Osteocyte (in vitro differentiated cells): ENCODE results near the gene CTIF. TPM values are rescaled to one million over a fixed set of nuclear protein-coding genes. Genes with fewer than 3 reads are reported as not detected.

Source experiments
- DNase-seq: peaks from one replicate; pipeline ENCODE4 v3.0.0; 2021; ENCODE audit warnings: mixed read lengths; ENCODE audit not compliant: unreplicated experiment; ENCODE audit errors: extremely low spot score
- H3K27ac Mint-ChIP-seq: one replicate; pipeline ENCODE4 v1.8.0; 2021; ENCODE audit warnings: mild to moderate bottlenecking, mixed read lengths; ENCODE audit not compliant: unreplicated experiment
- H3K27me3 Mint-ChIP-seq: one replicate; pipeline ENCODE4 v1.8.0; 2021; ENCODE audit warnings: mixed read lengths; ENCODE audit not compliant: unreplicated experiment
- H3K36me3 Mint-ChIP-seq: one replicate; pipeline ENCODE4 v1.8.0; 2021; ENCODE audit warnings: mixed read lengths; ENCODE audit not compliant: unreplicated experiment
- H3K4me1 Mint-ChIP-seq: one replicate; pipeline ENCODE4 v1.8.0; 2021; ENCODE audit warnings: mixed read lengths; ENCODE audit not compliant: unreplicated experiment
- H3K4me3 Mint-ChIP-seq: one replicate; pipeline ENCODE4 v1.8.0; 2021; ENCODE audit warnings: mild to moderate bottlenecking, moderate library complexity, mixed read lengths; ENCODE audit not compliant: unreplicated experiment
- H3K9me3 Mint-ChIP-seq: one replicate; pipeline ENCODE4 v1.8.0; 2021; ENCODE audit warnings: mixed read lengths; ENCODE audit not compliant: unreplicated experiment
- CTCF ChIP-seq: fragments of 200-600 bp; sonication (generic); IDR thresholded peaks from 2 replicates; pipeline ENCODE4 v1.5.0; 2021; ENCODE audit warnings: antibody characterized with exemption, mild to moderate bottlenecking, moderate library complexity
- total RNA-seq: library from RNA; stranded (reverse); gene quantifications from 2 replicates; pipeline ENCODE4 v1.2.1, GENCODE V29; 2021

The CTIF gene
- total RNA-seq, 1 donor from 2014 or later: 172 TPM

GRCh38 chr18:48574667-48575300 is 36.0 kb downstream of the CTIF start:
- no peak overlapping the region for H3K4me3 Mint-ChIP-seq
- DNase-seq: no peak
- TF ChIP-seq CTCF: no peak
- no peaks in the 10 kb centered on the region for H3K27me3 Mint-ChIP-seq
- H3K9me3 Mint-ChIP-seq: peaks cover 4% of the 10 kb centered on the region
- peaks cover 17% of the 10 kb centered on the region for H3K36me3 Mint-ChIP-seq
- H3K4me1 Mint-ChIP-seq: peaks cover 80% of the 10 kb centered on the region
- peak overlapping the region; percentile 93 for H3K27ac Mint-ChIP-seq

- H3K9me3 Mint-ChIP-seq: peaks cover 4% of the 10 kb centered on the region
- no peak for DNase-seq
- TF ChIP-seq CTCF: no peak
- no peaks in the 10 kb centered on the region for H3K27me3 Mint-ChIP-seq
- H3K36me3 Mint-ChIP-seq: peaks cover 21% of the 10 kb centered on the region
- H3K4me3 Mint-ChIP-seq: no peak overlapping the region
- peak overlapping the region; percentile 93 for H3K27ac Mint-ChIP-seq
- H3K4me1 Mint-ChIP-seq: peaks cover 80% of the 10 kb centered on the region
Measured at GRCh38 chr18:48575301-48575657, 36.4 kb downstream of the CTIF start.

- TF ChIP-seq CTCF: no peak
- Mint-ChIP-seq H3K27ac (peak overlapping the region; percentile 93), H3K4me3 (peak overlapping the region; percentile 33), H3K27me3 (no peaks in the 10 kb centered on the region), H3K36me3 (peaks cover 21% of the 10 kb centered on the region), H3K9me3 (peaks cover 4% of the 10 kb centered on the region), H3K4me1 (peaks cover 80% of the 10 kb centered on the region)
- no peak for DNase-seq
Measured at GRCh38 chr18:48575658-48576456, 37.0 kb downstream of the CTIF start.

GRCh38 chr18:48576457-48576771 is 37.6 kb downstream of the CTIF start:
- peaks cover 86% of the 10 kb centered on the region for H3K4me1 Mint-ChIP-seq
- DNase-seq: no peak
- no peaks in the 10 kb centered on the region for H3K27me3 Mint-ChIP-seq
- no peak overlapping the region for H3K4me3 Mint-ChIP-seq
- H3K9me3 Mint-ChIP-seq: peaks cover 4% of the 10 kb centered on the region
- H3K27ac Mint-ChIP-seq: peak overlapping the region; percentile 93
- H3K36me3 Mint-ChIP-seq: peaks cover 20% of the 10 kb centered on the region
- TF ChIP-seq CTCF: no peak

GRCh38 chr18:48577478-48578190 is 38.8 kb downstream of the CTIF start:
- Mint-ChIP-seq H3K36me3 (peaks cover 19% of the 10 kb centered on the region), H3K9me3 (peaks cover 4% of the 10 kb centered on the region), H3K4me1 (peaks cover 87% of the 10 kb centered on the region), H3K27ac (no peak overlapping the region), H3K4me3 (no peak overlapping the region), H3K27me3 (no peaks in the 10 kb centered on the region)
- TF ChIP-seq CTCF: no peak
- DNase-seq: no peak
